ENCODE data around the gene ACYP2.

GRCh38 chr2:54271843-54272627 lies 156.6 kb downstream of the ACYP2 start:
- no peak for TF ChIP-seq CTCF (IDR thresholded peaks at IDR 0.05)
- TF ChIP-seq POLR2A (IDR thresholded peaks at IDR 0.05) = no peak
- TF ChIP-seq POLR2AphosphoS5 (IDR thresholded peaks at IDR 0.05) = no peak
